Neutrophil (primary cell): ENCODE data around the gene KCNJ12.

ENCODE experiments used
- H3K27ac ChIP-seq: fragments of 200-600 bp; sonication (generic); 2 replicates; pipeline ENCODE4 v1.5.1; 2016; ENCODE audit warnings: mild to moderate bottlenecking, moderate library complexity
- H3K27me3 ChIP-seq: fragments of 200-600 bp; sonication (generic); 2 replicates; pipeline ENCODE4 v1.6.0; 2016; ENCODE audit warnings: mild to moderate bottlenecking
- H3K36me3 ChIP-seq: fragments of 200-600 bp; sonication (generic); 2 replicates; pipeline ENCODE4 v1.5.1; 2017
- H3K4me1 ChIP-seq, 2 experiments: fragments of 200-600 bp in 1 of 2; sonication (generic) in 1 of 2; 1 replicate in 1 of 2; 2 replicates in 1 of 2; pipeline versions ENCODE4 v1.5.1 to v1.6.1; 2013 to 2016; ENCODE audit warnings: low read depth in 1 of 2, low read length in 1 of 2, mild to moderate bottlenecking in 1 of 2, moderate library complexity in 1 of 2; ENCODE audit not compliant: control insufficient read depth in 1 of 2, insufficient read depth in 1 of 2
- H3K4me3 ChIP-seq, 2 experiments: fragments of 200-600 bp in 1 of 2; sonication (generic) in 1 of 2; 1 replicate in 1 of 2; 2 replicates in 1 of 2; pipeline ENCODE4 v1.5.1; 2013 to 2016; ENCODE audit warnings: low read depth in 1 of 2, low read length in 1 of 2, mild to moderate bottlenecking in 1 of 2, moderate library complexity in 1 of 2
- H3K9me3 ChIP-seq: fragments of 200-600 bp; sonication (generic); 2 replicates; pipeline ENCODE4 v1.5.1; 2016
- TF ChIP-seq, protein P1 (sequence below): fragments of 200-600 bp; sonication (generic); IDR thresholded peaks from 2 replicates; pipeline ENCODE4 v1.5.1; 2016; ENCODE audit warnings: antibody characterized with exemption

KCNJ12 gene

GRCh38 chr17:21355586-21355985 is 20.6 kb upstream of the KCNJ12 start:
- Histone ChIP-seq H3K36me3 (no peaks in the 10 kb centered on the region), H3K9me3 (no peaks in the 10 kb centered on the region), H3K4me1 (peaks cover 8% of the 10 kb centered on the region in 2 experiments), H3K27ac (no peak overlapping the region), H3K4me3 (no peak overlapping the region), H3K27me3 (peaks cover 5% of the 10 kb centered on the region)
- TF ChIP-seq, protein P1, sequence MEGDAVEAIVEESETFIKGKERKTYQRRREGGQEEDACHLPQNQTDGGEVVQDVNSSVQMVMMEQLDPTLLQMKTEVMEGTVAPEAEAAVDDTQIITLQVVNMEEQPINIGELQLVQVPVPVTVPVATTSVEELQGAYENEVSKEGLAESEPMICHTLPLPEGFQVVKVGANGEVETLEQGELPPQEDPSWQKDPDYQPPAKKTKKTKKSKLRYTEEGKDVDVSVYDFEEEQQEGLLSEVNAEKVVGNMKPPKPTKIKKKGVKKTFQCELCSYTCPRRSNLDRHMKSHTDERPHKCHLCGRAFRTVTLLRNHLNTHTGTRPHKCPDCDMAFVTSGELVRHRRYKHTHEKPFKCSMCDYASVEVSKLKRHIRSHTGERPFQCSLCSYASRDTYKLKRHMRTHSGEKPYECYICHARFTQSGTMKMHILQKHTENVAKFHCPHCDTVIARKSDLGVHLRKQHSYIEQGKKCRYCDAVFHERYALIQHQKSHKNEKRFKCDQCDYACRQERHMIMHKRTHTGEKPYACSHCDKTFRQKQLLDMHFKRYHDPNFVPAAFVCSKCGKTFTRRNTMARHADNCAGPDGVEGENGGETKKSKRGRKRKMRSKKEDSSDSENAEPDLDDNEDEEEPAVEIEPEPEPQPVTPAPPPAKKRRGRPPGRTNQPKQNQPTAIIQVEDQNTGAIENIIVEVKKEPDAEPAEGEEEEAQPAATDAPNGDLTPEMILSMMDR, result no peak

GRCh38 chr17:21356537-21357127 is 19.5 kb upstream of the KCNJ12 start:
- H3K4me3 ChIP-seq, result no peak overlapping the region
- peaks cover 8% of the 10 kb centered on the region in 2 experiments for H3K4me1 ChIP-seq
- H3K27me3 ChIP-seq, result peaks cover 14% of the 10 kb centered on the region
- no peaks in the 10 kb centered on the region for H3K36me3 ChIP-seq
- H3K9me3 ChIP-seq, result no peaks in the 10 kb centered on the region
- H3K27ac ChIP-seq, result no peak overlapping the region
- TF ChIP-seq, protein P1, result no peak

- Histone ChIP-seq H3K4me3 (no peak overlapping the region), H3K4me1 (peaks cover 8% of the 10 kb centered on the region in 2 experiments), H3K27ac (no peak overlapping the region), H3K9me3 (no peaks in the 10 kb centered on the region), H3K36me3 (no peaks in the 10 kb centered on the region), H3K27me3 (peaks cover 14% of the 10 kb centered on the region)
- TF ChIP-seq, protein P1, result no peak
These were observed 18.9 kb upstream of the KCNJ12 start for GRCh38 chr17:21357281-21357680.

- Histone ChIP-seq H3K9me3 (no peaks in the 10 kb centered on the region), H3K27me3 (peaks cover 14% of the 10 kb centered on the region), H3K4me3 (no peak overlapping the region), H3K4me1 (peaks cover 6 to 7% of the 10 kb centered on the region in 2 experiments), H3K27ac (no peak overlapping the region), H3K36me3 (no peaks in the 10 kb centered on the region)
- TF ChIP-seq, protein P1, result no peak
These were observed 18.2 kb upstream of the KCNJ12 start for GRCh38 chr17:21357696-21358656.

GRCh38 chr17:21358682-21359482 is 17.3 kb upstream of the KCNJ12 start:
- Histone ChIP-seq H3K9me3 (no peaks in the 10 kb centered on the region), H3K36me3 (no peaks in the 10 kb centered on the region), H3K27me3 (peaks cover 14% of the 10 kb centered on the region), H3K27ac (no peak overlapping the region), H3K4me3 (no peak overlapping the region), H3K4me1 (no peaks in the 10 kb centered on the region)
- TF ChIP-seq, protein P1, result no peak
